Trophoblast cell (in vitro differentiated cells and primary cell): ENCODE results near the gene EHMT1.

Experiments
- DNase-seq, 2 donors: peaks; one replicate each; pipeline ENCODE4 v3.0.0-alpha.2; 2016
- H2AFZ ChIP-seq: 2 replicates; pipeline ENCODE4 v1.6.1; 2013; ENCODE audit warnings: low read length, moderate library complexity, mild to moderate bottlenecking; ENCODE audit not compliant: insufficient read depth, poor library complexity
- H2AK5ac ChIP-seq: 2 replicates; pipeline ENCODE4 v1.6.1; 2013; ENCODE audit warnings: mild to moderate bottlenecking, low read length
- H2BK120ac ChIP-seq: 2 replicates; pipeline ENCODE4 v1.6.1; 2013; ENCODE audit warnings: low read length, mild to moderate bottlenecking, moderate library complexity; ENCODE audit not compliant: insufficient read depth, poor library complexity
- H2BK12ac ChIP-seq: 2 replicates; pipeline ENCODE4 v1.6.1; 2013; ENCODE audit warnings: mild to moderate bottlenecking, low read length, moderate library complexity
- H2BK5ac ChIP-seq: 2 replicates; pipeline ENCODE4 v1.6.1; 2013; ENCODE audit warnings: low read length, low read depth, moderate library complexity, mild to moderate bottlenecking; ENCODE audit not compliant: poor library complexity
- H3K14ac ChIP-seq: 2 replicates; pipeline ENCODE4 v1.6.1; 2013; ENCODE audit warnings: mild to moderate bottlenecking, low read length
- H3K18ac ChIP-seq: 2 replicates; pipeline ENCODE4 v1.6.1; 2013; ENCODE audit warnings: mild to moderate bottlenecking, low read length
- H3K23ac ChIP-seq: 2 replicates; pipeline ENCODE4 v1.6.1; 2013; ENCODE audit warnings: low read length
- H3K27ac ChIP-seq: 2 replicates; pipeline ENCODE4 v1.5.1; 2013; ENCODE audit warnings: low read depth, mild to moderate bottlenecking, inconsistent platforms, low read length, moderate library complexity
- H3K27me3 ChIP-seq: 2 replicates; pipeline ENCODE4 v1.6.1; 2013; ENCODE audit warnings: inconsistent platforms, mild to moderate bottlenecking, low read length, moderate library complexity; ENCODE audit not compliant: insufficient read depth
- H3K36me3 ChIP-seq, 2 experiments: 1 replicate in 1 of 2; 2 replicates in 1 of 2; pipeline ENCODE4 v1.6.1; 2013; ENCODE audit warnings: low read length in 2 of 2, mild to moderate bottlenecking in 2 of 2, moderate library complexity in 1 of 2; ENCODE audit not compliant: insufficient read depth in 2 of 2, control insufficient read depth in 1 of 2
- H3K4ac ChIP-seq: 2 replicates; pipeline ENCODE4 v1.6.1; 2013; ENCODE audit warnings: low read depth, mild to moderate bottlenecking, low read length, moderate library complexity
- H3K4me1 ChIP-seq, 2 experiments: 1 replicate in 1 of 2; 2 replicates in 1 of 2; pipeline ENCODE4 v1.6.1; 2013; ENCODE audit warnings: low read length in 2 of 2, mild to moderate bottlenecking in 2 of 2, moderate library complexity in 1 of 2; ENCODE audit not compliant: insufficient read depth in 2 of 2, control insufficient read depth in 1 of 2
- H3K4me2 ChIP-seq: 2 replicates; pipeline ENCODE4 v1.6.1; 2013; ENCODE audit warnings: inconsistent platforms, mild to moderate bottlenecking, low read length, moderate library complexity
- H3K4me3 ChIP-seq: 2 replicates; pipeline ENCODE4 v1.5.1; 2013; ENCODE audit warnings: mild to moderate bottlenecking, low read depth, low read length, inconsistent platforms
- H3K79me1 ChIP-seq: one replicate; pipeline ENCODE4 v1.6.1; 2013; ENCODE audit warnings: low read length
- H3K79me2 ChIP-seq: 2 replicates; pipeline ENCODE4 v1.6.1; 2013; ENCODE audit warnings: low read length, mild to moderate bottlenecking; ENCODE audit not compliant: control insufficient read depth, insufficient read depth, poor library complexity
- H3K9ac ChIP-seq: 2 replicates; pipeline ENCODE4 v1.6.1; 2013; ENCODE audit warnings: mild to moderate bottlenecking, low read length
- H3K9me3 ChIP-seq: 2 replicates; pipeline ENCODE4 v1.6.1; 2013; ENCODE audit warnings: low read depth, mild to moderate bottlenecking, control low read depth, inconsistent platforms, low read length; ENCODE audit not compliant: insufficient read depth
- H4K12ac ChIP-seq: 2 replicates; pipeline ENCODE4 v1.6.1; 2013; ENCODE audit warnings: low read depth, mild to moderate bottlenecking, low read length, moderate library complexity
- H4K8ac ChIP-seq: 2 replicates; pipeline ENCODE4 v1.6.1; 2013; ENCODE audit warnings: low read depth, mild to moderate bottlenecking, low read length, moderate library complexity
- H4K91ac ChIP-seq: one replicate; pipeline ENCODE4 v1.6.1; 2013; ENCODE audit warnings: low read depth, mild to moderate bottlenecking, low read length, moderate library complexity
- WGBS: extraction: QIAGEN DNeasy Blood & Tissue Kit; methylation state at CpG from one replicate; pipeline ENCODE4 v1.1.7; 2013; ENCODE audit warnings: missing lambda C conversion rate; ENCODE audit not compliant: insufficient read length, insufficient coverage; ENCODE audit errors: extremely low coverage; 5-methylcytosine and 5-hydroxymethylcytosine counted together

Gene EHMT1

DNA sequence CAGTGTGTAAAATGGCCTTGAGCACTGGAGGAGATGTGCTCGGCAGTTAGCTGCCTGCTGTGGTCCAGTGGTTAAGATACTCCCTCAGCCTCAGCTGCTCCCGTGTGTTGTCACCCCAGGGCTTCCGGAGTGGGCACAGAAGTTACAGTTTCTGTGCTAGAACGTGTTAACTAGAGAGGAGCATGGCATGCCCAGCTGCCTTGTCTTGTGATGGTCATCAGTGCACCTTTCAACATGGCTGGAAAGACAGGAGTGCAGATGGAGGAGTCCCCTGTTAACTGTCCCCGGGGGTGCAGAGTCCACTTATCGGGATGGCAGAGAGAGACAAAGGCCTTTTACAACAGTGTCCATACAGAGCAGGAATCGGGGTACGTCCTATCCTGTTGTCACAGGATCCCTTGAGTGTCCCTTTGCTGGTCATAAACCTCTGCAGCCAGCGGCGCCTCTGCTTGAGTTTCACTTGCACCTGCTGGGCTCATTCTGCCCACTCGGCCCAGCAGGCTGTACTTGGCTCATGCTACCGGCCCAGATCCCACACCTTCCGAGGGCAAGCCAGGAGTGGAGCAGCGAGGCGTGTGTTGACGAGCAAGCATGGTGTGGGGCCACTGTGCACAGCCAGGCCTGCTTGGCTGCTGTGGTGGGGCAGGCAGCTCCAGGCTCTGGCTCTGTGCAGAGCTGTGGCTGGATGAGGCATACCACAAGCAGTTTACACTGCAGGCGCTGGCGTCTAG, 112.6 kb downstream of the EHMT1 start:
- Histone ChIP-seq H2BK12ac (no peak overlapping the region), H3K27ac (no peak overlapping the region), H3K18ac (peak overlapping the region; percentile 23), H2BK5ac (no peak overlapping the region), H3K4ac (no peak overlapping the region), H4K8ac (no peak overlapping the region), H3K14ac (no peak overlapping the region), H3K4me1 (no peaks in the 10 kb centered on the region), H3K27me3 (no peaks in the 10 kb centered on the region), H4K12ac (no peak overlapping the region), H2AK5ac (no peak overlapping the region), H3K36me3 (peaks cover 25 to 39% of the 10 kb centered on the region in 2 experiments), H3K9me3 (peaks cover 3% of the 10 kb centered on the region), H3K4me2 (no peak overlapping the region), H2BK120ac (no peak overlapping the region), H3K9ac (no peak overlapping the region), H3K4me3 (no peak overlapping the region), H3K79me1 (peaks cover 2% of the 10 kb centered on the region), H4K91ac (no peak overlapping the region), H3K23ac (no peak overlapping the region), H2AFZ (no peak overlapping the region), H3K79me2 (no peaks in the 10 kb centered on the region)
- WGBS: no CpG with 5 or more reads among the region's 18 CpGs
- no peak for DNase-seq

DNA sequence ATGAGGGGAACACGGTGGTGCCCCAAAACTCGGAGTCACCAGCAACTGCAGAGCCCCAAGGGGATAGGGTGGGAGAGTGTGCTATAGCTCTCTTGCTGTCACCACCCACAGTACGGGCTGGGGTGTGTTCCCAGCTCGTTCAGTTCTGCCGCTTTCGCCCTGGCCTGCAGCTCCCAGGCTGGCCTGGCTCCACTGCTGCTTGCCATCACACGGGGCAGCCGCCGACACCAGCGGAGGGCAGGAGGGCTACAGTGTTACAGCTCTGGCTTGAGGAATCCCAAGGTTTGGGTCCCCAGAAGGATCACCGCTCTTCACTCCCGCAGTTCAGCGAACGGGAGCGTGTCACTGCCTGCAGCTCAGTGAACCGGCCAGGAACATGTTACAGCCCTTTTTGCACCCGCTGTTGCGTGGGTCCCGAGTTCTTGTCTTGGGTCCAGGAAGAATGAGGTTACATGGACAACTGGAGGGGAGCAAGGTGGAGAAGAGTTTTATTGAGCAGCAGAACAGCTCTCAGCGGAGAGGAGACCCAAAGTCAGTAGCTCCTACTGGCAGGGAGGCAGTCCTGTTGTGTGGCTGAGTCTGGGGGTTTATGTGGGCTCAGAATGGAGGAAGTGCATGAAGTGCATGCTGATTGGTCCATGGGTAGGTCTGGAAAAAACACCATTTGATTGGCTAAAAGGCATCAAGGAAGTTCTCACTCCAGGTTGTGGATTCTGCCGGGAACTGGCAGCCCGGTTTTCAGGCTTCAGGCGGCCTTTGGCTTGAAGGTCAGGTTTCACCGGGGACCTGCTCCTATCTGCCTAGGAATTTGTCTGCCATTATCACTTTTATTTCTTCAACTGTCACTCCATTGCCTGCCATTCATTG, 113.4 kb downstream of the EHMT1 start:
- H4K12ac ChIP-seq: no peak overlapping the region
- DNase-seq: no peak

GRCh38 chr9:137733429-137733828, 114.6 kb downstream of the EHMT1 start:
- Histone ChIP-seq H3K79me2 (no peaks in the 10 kb centered on the region), H4K91ac (no peak overlapping the region), H2AFZ (no peak overlapping the region), H3K9me3 (peaks cover 3% of the 10 kb centered on the region), H3K27me3 (no peaks in the 10 kb centered on the region), H3K23ac (no peak overlapping the region), H3K79me1 (peaks cover 2% of the 10 kb centered on the region), H2BK120ac (no peak overlapping the region), H2BK12ac (no peak overlapping the region), H4K8ac (no peak overlapping the region), H3K4me2 (no peak overlapping the region), H3K36me3 (peaks cover 21 to 32% of the 10 kb centered on the region in 2 experiments), H3K27ac (no peak overlapping the region), H3K18ac (no peak overlapping the region), H3K9ac (no peak overlapping the region), H2AK5ac (no peak overlapping the region), H4K12ac (no peak overlapping the region), H3K4ac (no peak overlapping the region), H3K14ac (no peak overlapping the region), H3K4me1 (no peaks in the 10 kb centered on the region), H2BK5ac (no peak overlapping the region), H3K4me3 (no peak overlapping the region)
- DNase-seq: no peak
- no CpG with 5 or more reads among the region's 6 CpGs for WGBS

More for the DNA sequence above, 113.4 kb downstream of the EHMT1 start:
- Histone ChIP-seq H4K91ac (no peak overlapping the region), H3K79me1 (peaks cover 2% of the 10 kb centered on the region), H3K9ac (no peak overlapping the region), H3K4me1 (no peaks in the 10 kb centered on the region), H3K27ac (no peak overlapping the region), H2BK120ac (no peak overlapping the region), H2BK5ac (no peak overlapping the region), H3K4me3 (no peak overlapping the region), H3K36me3 (peaks cover 25 to 35% of the 10 kb centered on the region in 2 experiments), H2BK12ac (no peak overlapping the region), H3K4ac (no peak overlapping the region), H3K27me3 (no peaks in the 10 kb centered on the region), H3K9me3 (peaks cover 3% of the 10 kb centered on the region), H2AFZ (no peak overlapping the region), H3K14ac (no peak overlapping the region), H3K79me2 (no peaks in the 10 kb centered on the region), H3K4me2 (no peak overlapping the region), H3K18ac (peak overlapping the region; percentile 23), H4K8ac (no peak overlapping the region), H3K23ac (no peak overlapping the region), H2AK5ac (no peak overlapping the region)
- no CpG with 5 or more reads among the region's 24 CpGs for WGBS

GRCh38 chr9:137734181-137734580, 115.4 kb downstream of the EHMT1 start:
- no peak for DNase-seq

More at GRCh38 chr9:137734181-137734580, 115.4 kb downstream of the EHMT1 start:
- H3K4me2 ChIP-seq: no peak overlapping the region
- H2BK120ac ChIP-seq: no peak overlapping the region
- no peak overlapping the region for H3K4ac ChIP-seq
- no peaks in the 10 kb centered on the region for H3K4me1 ChIP-seq
- H3K14ac ChIP-seq: no peak overlapping the region
- WGBS: no CpG with 5 or more reads among the region's 2 CpGs
- no peak overlapping the region for H2AK5ac ChIP-seq
- H3K9ac ChIP-seq: no peak overlapping the region
- H2BK5ac ChIP-seq: no peak overlapping the region
- no peak overlapping the region for H4K8ac ChIP-seq
- no peak overlapping the region for H2AFZ ChIP-seq
- H3K18ac ChIP-seq: no peak overlapping the region
- no peak overlapping the region for H2BK12ac ChIP-seq
- no peaks in the 10 kb centered on the region for H3K79me1 ChIP-seq
- no peaks in the 10 kb centered on the region for H3K79me2 ChIP-seq
- H3K9me3 ChIP-seq: peaks cover 3% of the 10 kb centered on the region
- H3K36me3 ChIP-seq: peaks cover 16 to 26% of the 10 kb centered on the region in 2 experiments
- H3K23ac ChIP-seq: no peak overlapping the region
- H4K91ac ChIP-seq: no peak overlapping the region
- no peak overlapping the region for H3K4me3 ChIP-seq
- no peak overlapping the region for H3K27ac ChIP-seq
- H3K27me3 ChIP-seq: no peaks in the 10 kb centered on the region
- no peak overlapping the region for H4K12ac ChIP-seq
